Sigmoid colon (tissue), 4 donors: ENCODE data around the gene ZNF664.

ENCODE experiments used
- CTCF ChIP-seq, 4 experiments: fragments of 450-650 bp in 3 of 4; fragments of 200-600 bp in 1 of 4; IDR thresholded peaks; one replicate each; pipeline ENCODE4 v1.5.1; 2016 to 2019; ENCODE audit warnings: antibody characterized with exemption in 4 of 4, mild to moderate bottlenecking in 3 of 4, moderate library complexity in 2 of 4
- EP300 ChIP-seq, 4 donors: sonication (generic); formaldehyde crosslinking; IDR thresholded peaks; one replicate each; pipeline ENCODE4 v1.6.1; 2017; ENCODE audit warnings: antibody characterized with exemption in 4 of 4
- POLR2A ChIP-seq, 2 donors: fragments of 450-650 bp; IDR thresholded peaks; one replicate each; pipeline ENCODE4 v1.6.1; 2016; ENCODE audit warnings: antibody characterized with exemption in 2 of 2, mild to moderate bottlenecking in 2 of 2, moderate library complexity in 2 of 2
- POLR2AphosphoS5 ChIP-seq, 4 donors: sonication (generic); formaldehyde crosslinking; IDR thresholded peaks; one replicate each; pipeline ENCODE4 v1.6.1; 2017; ENCODE audit warnings: antibody characterized with exemption in 4 of 4

- TF ChIP-seq CTCF (IDR thresholded peaks at IDR 0.05) (no peak), POLR2A (IDR thresholded peaks at IDR 0.05) (no peak), EP300 (IDR thresholded peaks at IDR 0.05) (no peak), POLR2AphosphoS5 (IDR thresholded peaks at IDR 0.05) (no peak)
These were observed 36.8 kb downstream of the ZNF664 start for GRCh38 chr12:124009781-124010180.
